Left ventricle myocardium inferior (tissue), 1 donor: ENCODE data around the gene PTPRN2. TPM values are rescaled to one million over a fixed set of nuclear protein-coding genes. Genes with fewer than 3 reads are reported as not detected.
"Not testable (repeated sequence)": the region's sequence is repeated elsewhere in the genome, so short reads cannot be mapped to it uniquely, and the experiment has no call there.

Experiments
- DNase-seq: peaks from one replicate; pipeline ENCODE4 v3.0.0-alpha.2; 2020
- H3K27ac ChIP-seq: fragments of 200-600 bp; replicated peaks from 2 replicates; pipeline ENCODE4 v1.8.0; 2021
- H3K27me3 ChIP-seq: fragments of 200-600 bp; 2 replicates; pipeline ENCODE4 v1.8.0; 2021; ENCODE audit warnings: low read depth
- H3K36me3 ChIP-seq: fragments of 200-600 bp; 2 replicates; pipeline ENCODE4 v1.8.0; 2021
- H3K4me1 ChIP-seq: fragments of 200-600 bp; 2 replicates; pipeline ENCODE4 v1.8.0; 2021
- H3K4me3 ChIP-seq: fragments of 200-600 bp; 2 replicates; pipeline ENCODE4 v1.8.0; 2021; ENCODE audit warnings: mild to moderate bottlenecking, moderate library complexity
- H3K9me3 ChIP-seq: fragments of 200-600 bp; replicated peaks from 2 replicates; pipeline ENCODE4 v1.8.0; 2021
- intact Hi-C: fragments of 100-400 bp; cut with micrococcal nuclease; formaldehyde crosslinking; loops from one replicate; pipeline ENCODE4 v1.11.0; 2022
- total RNA-seq: library from RNA; stranded (reverse); fragmentation: NEBNext Ultra II Directional; extraction: Animal tissue kit (Norgen Biotek cat#: 25700); gene quantifications from one replicate; pipeline ENCODE4 v1.2.1, GENCODE V29; 2021
- TF ChIP-seq, protein P1 (sequence below): fragments of 200-600 bp; IDR thresholded peaks from 2 replicates; pipeline ENCODE4 v1.8.0; 2021; ENCODE audit warnings: antibody characterized with exemption, mild to moderate bottlenecking, borderline replicate concordance
- donor health status: DM: no; HTN: yes; CAD: no; lungs with severe emphysema.

PTPRN2 gene
- total RNA-seq, 1 donor from 2014 or later, result 1.3 TPM

DNA sequence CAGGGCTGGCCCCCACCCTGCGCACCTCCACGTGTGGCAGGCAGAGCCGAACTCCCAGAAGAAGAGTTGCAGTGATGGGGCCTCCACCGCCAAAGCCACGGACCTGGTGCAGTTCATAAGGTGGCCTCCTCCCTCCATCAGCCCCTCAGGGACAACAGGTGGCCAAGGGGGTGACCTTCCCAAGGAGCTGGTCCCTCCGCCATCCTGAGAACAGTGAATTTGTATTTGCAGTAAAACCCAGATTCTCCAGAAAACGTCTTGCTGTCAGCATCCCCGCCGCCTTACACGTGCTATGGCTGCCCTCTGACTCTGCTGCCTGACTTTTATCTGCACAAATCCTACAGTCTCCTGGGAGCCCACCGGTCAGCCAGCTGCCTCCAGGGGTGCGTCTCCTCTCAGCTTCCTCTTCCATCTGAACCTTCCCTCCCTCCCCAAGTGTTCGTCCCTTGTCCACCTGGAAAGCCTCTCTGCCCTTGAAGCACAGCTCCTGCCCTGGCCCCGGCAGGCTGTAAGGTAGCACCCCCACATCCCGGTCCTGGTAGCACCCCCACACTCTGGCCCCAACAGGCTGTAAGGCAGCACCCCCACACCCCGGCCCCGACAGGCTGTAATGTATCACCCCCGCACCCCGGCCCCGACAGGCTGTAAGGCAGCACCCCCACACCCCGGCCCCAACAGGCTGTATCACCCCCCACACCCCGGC is 311.8 kb downstream of the PTPRN2 start:
- TF ChIP-seq, protein P1, sequence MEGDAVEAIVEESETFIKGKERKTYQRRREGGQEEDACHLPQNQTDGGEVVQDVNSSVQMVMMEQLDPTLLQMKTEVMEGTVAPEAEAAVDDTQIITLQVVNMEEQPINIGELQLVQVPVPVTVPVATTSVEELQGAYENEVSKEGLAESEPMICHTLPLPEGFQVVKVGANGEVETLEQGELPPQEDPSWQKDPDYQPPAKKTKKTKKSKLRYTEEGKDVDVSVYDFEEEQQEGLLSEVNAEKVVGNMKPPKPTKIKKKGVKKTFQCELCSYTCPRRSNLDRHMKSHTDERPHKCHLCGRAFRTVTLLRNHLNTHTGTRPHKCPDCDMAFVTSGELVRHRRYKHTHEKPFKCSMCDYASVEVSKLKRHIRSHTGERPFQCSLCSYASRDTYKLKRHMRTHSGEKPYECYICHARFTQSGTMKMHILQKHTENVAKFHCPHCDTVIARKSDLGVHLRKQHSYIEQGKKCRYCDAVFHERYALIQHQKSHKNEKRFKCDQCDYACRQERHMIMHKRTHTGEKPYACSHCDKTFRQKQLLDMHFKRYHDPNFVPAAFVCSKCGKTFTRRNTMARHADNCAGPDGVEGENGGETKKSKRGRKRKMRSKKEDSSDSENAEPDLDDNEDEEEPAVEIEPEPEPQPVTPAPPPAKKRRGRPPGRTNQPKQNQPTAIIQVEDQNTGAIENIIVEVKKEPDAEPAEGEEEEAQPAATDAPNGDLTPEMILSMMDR, result no peak
- no peak for DNase-seq

DNA sequence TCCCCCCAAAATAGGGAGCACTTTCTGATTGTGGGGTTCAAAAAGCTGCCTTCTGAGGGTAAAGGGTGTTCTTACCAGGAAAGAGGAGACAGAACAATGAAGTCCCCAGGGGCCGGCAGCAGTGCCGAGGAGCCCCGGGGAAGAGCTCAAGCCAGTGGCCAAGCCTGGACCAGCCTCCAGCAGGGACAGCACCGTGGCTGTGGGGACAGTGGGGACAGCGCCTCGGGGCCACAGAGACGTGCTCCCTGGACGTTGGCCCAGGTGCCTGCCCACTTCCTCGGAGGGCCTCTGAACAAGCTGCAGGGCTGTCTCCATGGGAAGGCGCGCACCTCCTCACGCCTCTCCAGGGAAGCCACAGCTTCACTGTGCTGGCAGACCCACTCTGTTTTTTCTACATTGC is 312.6 kb downstream of the PTPRN2 start:
- Histone ChIP-seq H3K27me3 (peaks cover 24% of the 10 kb centered on the region), H3K27ac (no peak overlapping the region), H3K4me1 (no peaks in the 10 kb centered on the region), H3K9me3 (no peaks in the 10 kb centered on the region), H3K36me3 (no peaks in the 10 kb centered on the region), H3K4me3 (no peak overlapping the region)
- DNase-seq, result no peak
- TF ChIP-seq, protein P1, result no peak
- intact Hi-C loops, result no loop called here

More for the DNA sequence above, 311.8 kb downstream of the PTPRN2 start:
- no peaks in the 10 kb centered on the region for H3K36me3 ChIP-seq
- H3K4me1 ChIP-seq, result no peaks in the 10 kb centered on the region
- intact Hi-C loops, result no loop called here
- no peaks in the 10 kb centered on the region for H3K9me3 ChIP-seq
- H3K27ac ChIP-seq, result no peak overlapping the region
- H3K4me3 ChIP-seq, result no peak overlapping the region
- peaks cover 22% of the 10 kb centered on the region for H3K27me3 ChIP-seq

DNA sequence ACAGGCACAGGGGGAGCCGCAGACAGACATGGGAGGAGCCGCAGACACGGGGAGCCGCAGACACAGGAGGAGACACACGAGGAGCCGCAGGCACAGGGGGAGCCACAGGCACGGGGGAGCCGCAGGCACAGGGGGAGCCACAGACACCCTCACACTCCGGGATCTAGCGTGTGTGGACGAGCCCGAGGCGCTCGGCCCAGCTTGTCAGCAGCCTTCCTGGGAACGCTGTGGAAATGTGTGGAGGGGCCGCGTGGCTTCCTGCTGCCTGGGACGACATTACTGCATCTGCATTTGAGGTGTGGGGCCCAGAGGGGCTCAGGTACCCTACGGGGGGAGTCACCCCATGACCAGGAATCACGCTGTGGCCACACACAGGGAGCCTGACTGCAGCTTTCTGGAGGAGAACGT is 313.2 kb downstream of the PTPRN2 start:
- intact Hi-C loops, result no loop called here
- Histone ChIP-seq H3K36me3 (no peaks in the 10 kb centered on the region), H3K27ac (no peak overlapping the region), H3K4me3 (no peak overlapping the region), H3K9me3 (no peaks in the 10 kb centered on the region), H3K27me3 (peaks cover 26% of the 10 kb centered on the region), H3K4me1 (no peaks in the 10 kb centered on the region)
- TF ChIP-seq, protein P1, result no peak
- DNase-seq, result no peak

DNA sequence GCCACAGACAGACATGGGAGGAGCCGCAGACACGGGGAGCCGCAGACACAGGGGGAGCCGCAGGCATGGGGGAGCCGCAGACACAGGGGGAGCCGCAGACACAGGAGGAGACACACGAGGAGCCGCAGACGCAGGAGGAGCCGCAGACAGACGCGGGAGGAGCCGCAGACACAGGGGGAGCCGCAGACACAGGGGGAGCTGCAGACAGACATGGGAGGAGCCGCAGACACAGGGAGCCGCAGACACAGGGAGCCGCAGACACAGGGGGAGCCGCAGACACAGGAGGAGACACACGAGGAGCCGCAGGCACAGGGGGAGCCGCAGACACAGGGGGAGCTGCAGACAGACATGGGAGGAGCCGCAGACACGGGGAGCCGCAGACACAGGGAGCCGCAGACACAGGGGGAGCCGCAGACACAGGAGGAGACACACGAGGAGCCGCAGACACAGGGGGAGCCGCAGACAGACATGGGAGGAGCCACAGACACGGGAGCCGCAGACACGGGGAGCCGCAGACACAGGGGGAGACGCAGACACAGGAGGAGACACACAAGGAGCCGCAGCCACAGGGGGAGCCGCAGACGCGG is 313.8 kb downstream of the PTPRN2 start:
- intact Hi-C loops, H3K36me3 ChIP-seq, H3K27ac ChIP-seq, H3K4me1 ChIP-seq, H3K4me3 ChIP-seq, H3K9me3 ChIP-seq, DNase-seq: not testable (repeated sequence)
- peaks cover 26% of the 10 kb centered on the region for H3K27me3 ChIP-seq

DNA sequence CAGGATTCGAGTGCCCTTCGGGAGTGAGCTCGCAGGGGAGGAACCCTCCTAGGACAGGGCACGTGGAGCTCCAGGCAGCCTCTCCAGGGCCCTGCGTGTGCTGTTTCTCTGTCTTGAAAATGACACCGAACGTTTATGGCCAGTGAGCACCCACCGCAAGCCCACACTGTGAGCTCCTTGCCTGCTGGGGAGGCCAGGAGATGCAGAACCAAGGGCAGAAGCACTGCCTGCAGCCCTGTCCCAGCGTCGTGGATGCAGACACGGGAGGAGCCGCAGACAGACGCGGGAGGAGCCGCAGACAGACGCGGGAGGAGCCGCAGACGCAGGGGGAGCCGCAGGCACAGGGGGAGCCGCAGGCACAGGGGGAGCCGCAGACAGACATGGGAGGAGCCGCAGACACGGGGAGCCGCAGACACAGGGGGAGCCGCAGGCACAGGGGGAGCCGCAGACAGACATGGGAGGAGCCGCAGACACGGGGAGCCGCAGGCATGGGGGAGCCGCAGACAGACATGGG is 314.4 kb downstream of the PTPRN2 start:
- intact Hi-C loops, result no loop called here
- TF ChIP-seq, protein P1, result no peak
- Histone ChIP-seq H3K9me3 (no peaks in the 10 kb centered on the region), H3K27me3 (peaks cover 26% of the 10 kb centered on the region), H3K4me3 (no peak overlapping the region), H3K36me3 (no peaks in the 10 kb centered on the region), H3K4me1 (no peaks in the 10 kb centered on the region), H3K27ac (no peak overlapping the region)
- DNase-seq, result no peak
